ENCODE data around the gene GRXCR1.

The GRXCR1 gene

DNA sequence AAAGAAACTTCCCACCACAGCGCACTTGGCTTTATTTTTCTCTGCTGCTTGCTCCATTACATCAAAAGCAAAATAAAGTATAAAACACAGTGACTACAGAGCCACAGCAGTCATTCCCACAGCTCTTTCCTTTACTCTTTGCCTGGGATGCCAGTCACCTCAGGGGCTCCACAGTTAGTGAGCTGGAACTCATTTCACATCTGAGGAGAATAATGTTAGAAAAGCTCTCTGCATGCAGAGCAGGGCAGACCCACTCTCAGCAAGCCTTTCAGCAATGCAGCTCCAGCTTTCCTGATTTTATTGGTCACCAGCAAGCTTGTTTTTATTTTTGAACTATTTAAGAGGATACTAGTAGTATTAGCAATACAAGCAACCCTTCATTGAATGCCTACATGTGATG, 13.8 kb downstream of the GRXCR1 start:
- TF ChIP-seq, protein P1, sequence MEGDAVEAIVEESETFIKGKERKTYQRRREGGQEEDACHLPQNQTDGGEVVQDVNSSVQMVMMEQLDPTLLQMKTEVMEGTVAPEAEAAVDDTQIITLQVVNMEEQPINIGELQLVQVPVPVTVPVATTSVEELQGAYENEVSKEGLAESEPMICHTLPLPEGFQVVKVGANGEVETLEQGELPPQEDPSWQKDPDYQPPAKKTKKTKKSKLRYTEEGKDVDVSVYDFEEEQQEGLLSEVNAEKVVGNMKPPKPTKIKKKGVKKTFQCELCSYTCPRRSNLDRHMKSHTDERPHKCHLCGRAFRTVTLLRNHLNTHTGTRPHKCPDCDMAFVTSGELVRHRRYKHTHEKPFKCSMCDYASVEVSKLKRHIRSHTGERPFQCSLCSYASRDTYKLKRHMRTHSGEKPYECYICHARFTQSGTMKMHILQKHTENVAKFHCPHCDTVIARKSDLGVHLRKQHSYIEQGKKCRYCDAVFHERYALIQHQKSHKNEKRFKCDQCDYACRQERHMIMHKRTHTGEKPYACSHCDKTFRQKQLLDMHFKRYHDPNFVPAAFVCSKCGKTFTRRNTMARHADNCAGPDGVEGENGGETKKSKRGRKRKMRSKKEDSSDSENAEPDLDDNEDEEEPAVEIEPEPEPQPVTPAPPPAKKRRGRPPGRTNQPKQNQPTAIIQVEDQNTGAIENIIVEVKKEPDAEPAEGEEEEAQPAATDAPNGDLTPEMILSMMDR (IDR thresholded peaks at IDR 0.05; ENCODE audit: low read depth, low read length, missing control alignments) = no peak
- no peak for DNase-seq (ENCODE audit: low read depth)

DNA sequence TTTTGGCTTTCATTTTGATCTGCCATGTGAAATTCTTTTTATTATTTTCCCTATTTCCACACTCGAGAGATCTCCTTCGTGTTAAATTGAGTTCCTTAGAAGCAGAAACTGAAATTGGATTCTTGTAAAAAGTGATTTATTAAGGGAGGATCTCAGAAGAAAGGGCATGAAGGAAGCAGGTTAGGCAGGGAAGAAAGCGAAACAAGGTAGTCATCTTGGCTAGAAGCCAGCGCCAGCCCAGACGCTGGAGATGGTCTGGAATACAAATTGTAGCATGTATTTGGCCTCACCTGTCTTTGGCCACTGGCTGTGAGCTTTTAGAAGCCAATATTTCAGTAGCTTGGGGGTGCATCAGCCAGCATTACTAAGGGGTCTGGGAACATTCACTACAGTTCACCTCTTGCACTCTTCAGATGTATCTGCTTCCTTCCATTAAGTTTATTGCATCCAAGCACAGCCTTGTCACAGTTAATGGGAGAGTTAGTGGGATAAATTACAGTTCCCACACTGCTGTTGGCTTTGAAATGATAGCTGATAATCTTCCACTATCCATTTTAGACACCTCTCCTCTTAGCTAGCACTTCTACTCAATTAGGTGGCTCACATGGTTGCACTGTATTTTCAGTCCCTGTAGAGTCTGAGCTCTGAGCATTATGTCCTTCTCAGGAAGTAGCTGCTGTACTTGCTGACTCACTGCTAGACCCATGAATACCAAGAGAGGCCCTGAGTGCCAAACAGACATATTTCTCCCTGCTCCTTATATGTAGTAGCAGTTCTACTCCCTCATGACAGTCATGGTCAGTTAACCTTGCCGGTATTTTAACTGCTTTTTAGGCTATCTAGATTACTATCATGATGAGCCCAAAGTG, 14.6 kb downstream of the GRXCR1 start:
- TF ChIP-seq, protein P1 (IDR thresholded peaks at IDR 0.05; ENCODE audit: low read depth, low read length, missing control alignments) = no peak
- H3K4me3 ChIP-seq (ENCODE audit: low read depth, low read length) = no peak overlapping the region
- DNase-seq (ENCODE audit: low read depth) = no peak

More for the DNA sequence above, 13.8 kb downstream of the GRXCR1 start:
- no peak overlapping the region for H3K4me3 ChIP-seq (ENCODE audit: low read depth, low read length)

DNA sequence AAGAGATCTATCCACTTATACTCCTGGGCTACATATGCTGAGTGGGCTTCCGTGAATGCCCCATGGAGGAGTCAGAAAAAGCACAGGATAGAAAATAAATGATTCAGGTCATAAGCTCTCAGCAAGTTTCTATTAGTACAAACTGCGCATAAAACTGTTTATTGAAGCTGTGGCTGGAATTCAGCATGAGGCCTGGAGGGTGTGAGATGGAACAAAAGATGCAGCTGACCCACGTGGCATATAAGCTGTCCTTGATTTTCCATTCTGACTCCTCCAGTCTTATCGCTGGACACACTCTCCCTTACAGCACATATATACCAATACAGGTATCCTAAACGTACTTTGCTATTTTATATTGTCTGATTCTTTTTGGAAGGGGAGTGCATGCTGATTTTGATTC, 17.9 kb downstream of the GRXCR1 start:
- no peak overlapping the region for H3K4me3 ChIP-seq (ENCODE audit: low read depth, low read length)
- no peak for DNase-seq (ENCODE audit: low read depth)
- TF ChIP-seq, protein P1 (IDR thresholded peaks at IDR 0.05; ENCODE audit: low read depth, low read length, missing control alignments) = no peak

DNA sequence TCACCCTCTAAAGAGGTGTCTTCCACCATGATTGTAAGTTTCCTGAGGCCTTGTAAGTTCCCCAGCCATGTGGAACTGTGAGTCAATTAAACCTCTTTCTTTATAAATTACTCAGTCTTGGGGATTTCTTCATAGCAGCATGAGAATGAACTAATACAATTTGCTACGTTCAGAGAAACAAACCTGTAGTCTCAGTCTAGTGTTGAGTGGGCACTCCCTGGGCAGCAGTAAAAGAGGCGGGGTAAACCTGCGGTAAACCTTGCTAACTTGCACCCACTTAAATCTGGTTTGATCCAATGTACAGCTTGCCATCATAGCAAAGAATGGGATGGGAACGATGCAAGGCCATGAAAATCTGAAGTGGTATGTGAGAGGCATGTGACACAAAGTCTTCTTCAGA, 22.4 kb downstream of the GRXCR1 start:
- TF ChIP-seq, protein P1 (IDR thresholded peaks at IDR 0.05; ENCODE audit: low read depth, low read length, missing control alignments) = no peak
- no peak for DNase-seq (ENCODE audit: low read depth)
- H3K4me3 ChIP-seq (ENCODE audit: low read depth, low read length) = no peak overlapping the region

DNA sequence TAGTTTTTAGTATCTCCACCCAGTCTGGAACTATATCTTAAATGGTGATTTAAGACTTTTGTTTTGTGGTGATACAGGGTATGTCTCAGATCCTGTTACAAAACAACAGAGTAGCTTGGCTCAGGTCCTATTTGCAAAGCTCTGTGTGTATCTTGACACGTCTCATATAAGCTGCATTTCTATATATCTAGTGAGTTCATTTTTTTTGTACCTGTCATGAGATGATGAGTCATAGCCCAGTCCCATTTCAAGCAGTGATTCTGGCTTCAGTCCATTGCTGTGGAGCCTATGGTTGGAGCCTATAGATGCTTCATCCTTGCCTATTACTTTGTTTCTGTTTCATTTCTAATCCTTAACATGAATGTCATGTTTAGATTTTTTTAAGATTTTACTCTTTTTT, 23.0 kb downstream of the GRXCR1 start:
- H3K4me3 ChIP-seq (ENCODE audit: low read depth, low read length) = no peak overlapping the region
- TF ChIP-seq, protein P1 (IDR thresholded peaks at IDR 0.05; ENCODE audit: low read depth, low read length, missing control alignments) = no peak
- no peak for DNase-seq (ENCODE audit: low read depth)

DNA sequence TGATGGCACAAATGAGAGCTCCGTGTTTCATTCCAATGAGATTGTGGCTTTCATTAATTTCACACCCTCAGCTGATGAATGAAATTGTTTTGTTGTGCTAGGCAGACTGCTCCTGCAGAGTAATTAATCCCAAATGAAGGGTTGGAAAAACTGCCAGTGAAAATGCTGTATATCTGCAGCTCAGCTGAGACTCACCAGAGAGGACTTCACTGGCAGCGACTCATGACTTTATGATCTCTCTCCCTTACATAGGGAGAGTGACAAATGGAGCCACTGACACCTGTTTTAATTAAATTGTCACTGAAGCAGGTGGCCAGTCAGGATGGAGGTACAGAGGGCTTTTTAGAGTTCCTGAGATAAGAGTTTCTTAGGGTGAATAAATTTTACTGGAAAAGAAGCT, 24.8 kb downstream of the GRXCR1 start:
- TF ChIP-seq, protein P1 (IDR thresholded peaks at IDR 0.05; ENCODE audit: low read depth, low read length, missing control alignments) = no peak
- H3K4me3 ChIP-seq (ENCODE audit: low read depth, low read length) = no peak overlapping the region
- DNase-seq (ENCODE audit: low read depth) = no peak

DNA sequence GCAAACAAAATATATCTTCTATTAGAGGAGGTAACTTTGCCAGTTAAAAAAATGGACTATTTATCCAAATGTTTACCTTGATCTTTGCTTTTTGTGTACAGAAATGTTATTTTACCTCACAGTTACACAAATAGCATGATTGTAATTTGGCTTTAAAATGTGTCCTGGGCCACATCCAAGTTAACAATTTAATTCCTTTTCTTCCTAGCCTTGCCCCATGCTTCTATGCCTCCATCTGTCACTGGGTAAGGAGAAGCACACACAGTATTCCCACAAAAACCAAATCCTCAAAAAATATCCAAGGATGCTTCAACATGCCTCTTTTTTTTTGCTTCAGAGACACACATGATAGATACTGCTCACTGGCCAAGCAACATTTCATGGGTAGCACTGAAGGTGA, 30.9 kb downstream of the GRXCR1 start:
- TF ChIP-seq, protein P1 (IDR thresholded peaks at IDR 0.05; ENCODE audit: low read depth, low read length, missing control alignments) = no peak
- DNase-seq (ENCODE audit: low read depth) = no peak
- H3K4me3 ChIP-seq (ENCODE audit: low read depth, low read length) = no peak overlapping the region

Data from GM12864 (cell line).